ENCODE data around the gene NBEAL2.

The NBEAL2 gene

GRCh38 chr3:46966811-46967210, 12.7 kb upstream of the NBEAL2 start:
- DNase-seq: no peak

GRCh38 chr3:46968783-46969428, 10.6 kb upstream of the NBEAL2 start:
- no peak for DNase-seq

- no peak for DNase-seq
These were observed 8.9 kb upstream of the NBEAL2 start for GRCh38 chr3:46970391-46971091.

- no peak for DNase-seq
These were observed 8.3 kb upstream of the NBEAL2 start for GRCh38 chr3:46971151-46971550.

- DNase-seq: no peak
These were observed 7.7 kb upstream of the NBEAL2 start for GRCh38 chr3:46971742-46972141.

GRCh38 chr3:46972396-46972795, 7.1 kb upstream of the NBEAL2 start:
- DNase-seq: no peak

- DNase-seq: no peak
These were observed 4.9 kb upstream of the NBEAL2 start for GRCh38 chr3:46974421-46975171.

GRCh38 chr3:46976326-46977190, 2.9 kb upstream of the NBEAL2 start, which contains the start of gene CCDC12:
Gene CCDC12, minus strand, starts transcription at chr3:46976745. Its CDS starts 13 bp downstream, at chr3:46976732.
- peak; percentile 99 for DNase-seq

GRCh38 chr3:46977811-46978195, 1.7 kb upstream of the NBEAL2 start:
- DNase-seq: no peak

GRCh38 chr3:46978381-46978780, 1.1 kb upstream of the NBEAL2 start:
- DNase-seq: no peak

- no peak for DNase-seq
These were observed 562 bp downstream of the NBEAL2 start for GRCh38 chr3:46979958-46980497.

GRCh38 chr3:46981932-46982471, 2.5 kb downstream of the NBEAL2 start:
- DNase-seq: no peak

- no peak for DNase-seq
These were observed 3.1 kb downstream of the NBEAL2 start for GRCh38 chr3:46982546-46982945.

GRCh38 chr3:46984591-46985459, 5.4 kb downstream of the NBEAL2 start:
- DNase-seq: no peak

GRCh38 chr3:46985588-46985987, 6.1 kb downstream of the NBEAL2 start:
- no peak for DNase-seq

- no peak for DNase-seq
These were observed 6.7 kb downstream of the NBEAL2 start for GRCh38 chr3:46986055-46986730.

GRCh38 chr3:46986782-46987310, 7.4 kb downstream of the NBEAL2 start:
- no peak for DNase-seq

- DNase-seq: no peak
These were observed 7.9 kb downstream of the NBEAL2 start for GRCh38 chr3:46987319-46987742.

- peak; percentile 46 for DNase-seq
These were observed 8.4 kb downstream of the NBEAL2 start for GRCh38 chr3:46987743-46988401.

GRCh38 chr3:46988616-46989015, 9.2 kb downstream of the NBEAL2 start:
- DNase-seq: no peak
